ENCODE measurements around the gene ZNF263. TPM values are rescaled to one million over a fixed set of nuclear protein-coding genes. Genes with fewer than 3 reads are reported as not detected.

The ZNF263 gene
- total and polyA plus RNA-seq, 9 of the 15 experiments (the other 6 are each of a cell fraction or from before 2014, with no cell fraction given) = 4.6 to 48.3 (median 31.8) TPM

GRCh38 chr16:3254309-3254708, 29.0 kb upstream of the ZNF263 start:
- Histone ChIP-seq H3K9ac (ENCODE audit: insufficient read depth in 1 of 2, low read depth in 2 of 2, low read length in 2 of 2) (no peak overlapping the region), H2AFZ (ENCODE audit: low read depth, low read length) (no peak overlapping the region), H3K36me3 (ENCODE audit: control insufficient read depth, insufficient read depth, low read length) (no peaks in the 10 kb centered on the region), H3K9me1 (ENCODE audit: control insufficient read depth, insufficient read depth, low read length) (no peaks in the 10 kb centered on the region), H4K20me1 (replicated peaks; ENCODE audit: control insufficient read depth, insufficient read depth, low read length) (no peaks in the 10 kb centered on the region), H3K27me3 (ENCODE audit: control insufficient read depth in 2 of 2, insufficient read depth in 2 of 2, low read length in 2 of 2) (peaks cover 28 to 68% of the 10 kb centered on the region in 2 experiments), H3K27ac (ENCODE audit: extremely low read depth, low read depth, low read length) (no peak overlapping the region), H3K4me2 (ENCODE audit: insufficient read depth, low read length) (no peak overlapping the region), H3K79me2 (ENCODE audit: control insufficient read depth, insufficient read depth, low read length) (no peaks in the 10 kb centered on the region), H3K4me3 (no peak overlapping the region), H3K4me1 (replicated peaks in 1 of 2; ENCODE audit: control insufficient read depth in 2 of 2, insufficient read depth in 2 of 2, low read length in 2 of 2) (peaks cover 0 to 11% of the 10 kb centered on the region in 2 experiments; a peak in 2 of 5 replicates), H3K9me3 (replicated peaks; ENCODE audit: control insufficient read depth, insufficient read depth, low read depth, low read length) (no peaks in the 10 kb centered on the region)
- no peak for ATAC-seq
- DNase-seq (ENCODE audit: extremely low read depth in 1 of 4, low spot score in 3 of 4) = no peak
- no TSS peak for BruUV-seq (replicated peaks)
- WGBS (ENCODE audit: insufficient coverage, low coverage, missing lambda C conversion rate) = 24% methylated on average over 31 of the region's 35 CpGs
- no peak for FAIRE-seq
- ChIA-PET POLR2A (interaction anchor here (0.6 to 2.1 kb wide), 2 partner anchors 9 to 109 kb away, joined by 3 to 12 read pairs; no protein-coding TSS in a partner anchor), CTCF (ENCODE audit: low intra/inter-chr PET ratio) (no interaction called here)
- in situ Hi-C loops (cut with MboI) (no loop called here), intact Hi-C loops (cut with micrococcal nuclease) (no loop called here)
- TF ChIP-seq CBX2 (IDR thresholded peaks at IDR 0.05; ENCODE audit: insufficient read depth, low read length, poor library complexity, severe bottlenecking) (no peak), NCOA2 (IDR thresholded peaks at IDR 0.05; ENCODE audit: partially characterized antibody in 2 of 2) (no peak), TBL1XR1 (IDR thresholded peaks at IDR 0.05; ENCODE audit: low read length in 2 of 2) (no peak), ID3 (CRISPR knock-in tag; IDR thresholded peaks at IDR 0.05) (no peak), ID3 (tag; IDR thresholded peaks at IDR 0.05) (no peak), HMGN3 (IDR thresholded peaks at IDR 0.05; ENCODE audit: borderline replicate concordance, extremely low read depth, insufficient read length, low read depth, low read length) (no peak), ZNF197 (CRISPR knock-in tag; IDR thresholded peaks at IDR 0.05; ENCODE audit: low read depth) (no peak), ZNF239 (CRISPR knock-in tag; IDR thresholded peaks at IDR 0.05) (no peak), PHB2 (IDR thresholded peaks at IDR 0.05; ENCODE audit: low read depth) (no peak), TRIM24 (IDR thresholded peaks at IDR 0.05) (no peak), MBD2 (IDR thresholded peaks at IDR 0.05; ENCODE audit: borderline replicate concordance, low read depth) (no peak), PTBP1 (IDR thresholded peaks at IDR 0.05; ENCODE audit: low read depth, low read length) (no peak), CXXC5 (CRISPR knock-in tag; IDR thresholded peaks at IDR 0.05) (no peak), SP2 (IDR thresholded peaks at IDR 0.05; ENCODE audit: extremely low read depth, low read depth, low read length, poor library complexity, severe bottlenecking) (no peak), ZNF232 (CRISPR knock-in tag; IDR thresholded peaks at IDR 0.05) (no peak), POLR2H (tag; IDR thresholded peaks at IDR 0.05; ENCODE audit: low read depth) (no peak)
